Smooth muscle cell (in vitro differentiated cells): ENCODE data around the gene RGS3. TPM values are rescaled to one million over a fixed set of nuclear protein-coding genes. Genes with fewer than 3 reads are reported as not detected.

Source experiments
- DNase-seq: peaks from one replicate; lab custom pipeline; 2025; ENCODE audit not compliant: unreplicated experiment; lab: John Stamatoyannopoulos, UW
- H2AFZ ChIP-seq: fragments of 200-600 bp; sonication (generic); 2 replicates; pipeline ENCODE4 v1.6.0; 2016; ENCODE audit warnings: antibody characterized with exemption, low read depth, mild to moderate bottlenecking
- H3F3A ChIP-seq: fragments of 200-600 bp; sonication (generic); 2 replicates; pipeline ENCODE4 v1.6.0; 2017; ENCODE audit warnings: antibody characterized with exemption, low read depth
- H3K27ac ChIP-seq: fragments of 200-600 bp; sonication (generic); 2 replicates; pipeline ENCODE4 v1.5.1; 2016; ENCODE audit warnings: low read depth, mild to moderate bottlenecking
- H3K27me3 ChIP-seq: fragments of 200-600 bp; sonication (generic); 2 replicates; pipeline ENCODE4 v1.6.1; 2016; ENCODE audit warnings: low read depth, mild to moderate bottlenecking
- H3K36me3 ChIP-seq: fragments of 200-600 bp; sonication (generic); 2 replicates; pipeline ENCODE4 v1.5.1; 2016; ENCODE audit warnings: low read depth
- H3K4me1 ChIP-seq: fragments of 200-600 bp; sonication (generic); 2 replicates; pipeline ENCODE4 v1.5.1; 2016; ENCODE audit warnings: low read depth
- H3K4me2 ChIP-seq: fragments of 200-600 bp; sonication (generic); 2 replicates; pipeline ENCODE4 v1.6.0; 2016; ENCODE audit warnings: mild to moderate bottlenecking
- H3K4me3 ChIP-seq: fragments of 200-600 bp; sonication (generic); 2 replicates; pipeline ENCODE4 v1.5.1; 2016; ENCODE audit warnings: mild to moderate bottlenecking
- H3K79me2 ChIP-seq: fragments of 200-600 bp; sonication (generic); 2 replicates; pipeline ENCODE4 v1.6.0; 2016; ENCODE audit warnings: low read depth, mild to moderate bottlenecking
- H3K9ac ChIP-seq: fragments of 200-600 bp; sonication (generic); 2 replicates; pipeline ENCODE4 v1.6.0; 2016; ENCODE audit warnings: low read depth
- H3K9me3 ChIP-seq: fragments of 200-600 bp; sonication (generic); replicated peaks from 2 replicates; pipeline ENCODE4 v1.5.1; 2016; ENCODE audit warnings: low read depth
- H4K20me1 ChIP-seq: fragments of 200-600 bp; sonication (generic); 2 replicates; pipeline ENCODE4 v1.6.0; 2016; ENCODE audit warnings: low read depth
- CTCF ChIP-seq: fragments of 200-600 bp; sonication (generic); IDR thresholded peaks from 2 replicates; pipeline ENCODE4 v1.5.1; 2017; ENCODE audit warnings: borderline replicate concordance, mild to moderate bottlenecking, antibody characterized with exemption; ENCODE audit not compliant: insufficient read depth, poor library complexity, severe bottlenecking
- WGBS: methylation state at CpG from one replicate; pipeline ENCODE4 v1.1.7; 2016; ENCODE audit warnings: low lambda C conversion rate; 5-methylcytosine and 5-hydroxymethylcytosine counted together
- polyA plus RNA-seq: library from polyadenylated mRNA; unstranded; fragments of >200 nt; fragmentation: Nextera tagmentation; extraction: Ambion mirVana; gene quantifications from 2 replicates; pipeline ENCODE4 v1.2.1, GENCODE V29; 2016
- total RNA-seq: library from RNA; depleted of rRNA; stranded (reverse); fragments of >200 nt; gene quantifications from 2 replicates; pipeline ENCODE4 v1.2.3, GENCODE V29; 2014

The RGS3 gene
- total and polyA plus RNA-seq, 2 experiments from 2014 or later = 43.8 to 108 TPM

GRCh38 chr9:113476511-113476916 is 13.0 kb downstream of the RGS3 start:
- H3F3A ChIP-seq = no peaks in the 10 kb centered on the region
- no peak overlapping the region for H3K4me3 ChIP-seq
- WGBS = 89% methylated on average over 4 of the region's 4 CpGs
- no peak overlapping the region for H3K27ac ChIP-seq
- H2AFZ ChIP-seq = no peak overlapping the region
- no peaks in the 10 kb centered on the region for H3K79me2 ChIP-seq
- H3K4me1 ChIP-seq = no peaks in the 10 kb centered on the region
- H3K36me3 ChIP-seq = no peaks in the 10 kb centered on the region
- no peaks in the 10 kb centered on the region for H3K9me3 ChIP-seq
- H3K27me3 ChIP-seq = no peaks in the 10 kb centered on the region
- H4K20me1 ChIP-seq = no peaks in the 10 kb centered on the region
- no peak overlapping the region for H3K9ac ChIP-seq
- TF ChIP-seq CTCF = no peak
- DNase-seq = no peak
- H3K4me2 ChIP-seq = no peak overlapping the region

GRCh38 chr9:113477058-113477457 is 13.5 kb downstream of the RGS3 start:
- Histone ChIP-seq H3K4me2 (no peak overlapping the region), H3K79me2 (no peaks in the 10 kb centered on the region), H2AFZ (no peak overlapping the region), H3K9me3 (no peaks in the 10 kb centered on the region), H3K4me1 (no peaks in the 10 kb centered on the region), H3K4me3 (no peak overlapping the region), H4K20me1 (no peaks in the 10 kb centered on the region), H3K27ac (no peak overlapping the region), H3K36me3 (no peaks in the 10 kb centered on the region), H3K9ac (no peak overlapping the region), H3K27me3 (no peaks in the 10 kb centered on the region), H3F3A (no peaks in the 10 kb centered on the region)
- WGBS = 92% methylated on average over 4 of the region's 4 CpGs
- DNase-seq = no peak
- TF ChIP-seq CTCF = no peak

GRCh38 chr9:113477661-113478060 is 14.1 kb downstream of the RGS3 start:
- Histone ChIP-seq H3K79me2 (no peaks in the 10 kb centered on the region), H3F3A (no peaks in the 10 kb centered on the region), H3K4me2 (no peak overlapping the region), H3K4me1 (no peaks in the 10 kb centered on the region), H3K27me3 (no peaks in the 10 kb centered on the region), H3K4me3 (no peak overlapping the region), H3K27ac (no peak overlapping the region), H3K9me3 (no peaks in the 10 kb centered on the region), H2AFZ (no peak overlapping the region), H4K20me1 (no peaks in the 10 kb centered on the region), H3K9ac (no peak overlapping the region), H3K36me3 (no peaks in the 10 kb centered on the region)
- TF ChIP-seq CTCF = no peak
- no peak for DNase-seq
- 95% methylated on average over 5 of the region's 5 CpGs for WGBS

- H3K9me3 ChIP-seq = no peaks in the 10 kb centered on the region
- TF ChIP-seq CTCF = no peak
- no peaks in the 10 kb centered on the region for H3K4me1 ChIP-seq
- no peak for DNase-seq
- no peak overlapping the region for H3K4me2 ChIP-seq
- no peak overlapping the region for H3K27ac ChIP-seq
- no peak overlapping the region for H3K4me3 ChIP-seq
- H3K9ac ChIP-seq = no peak overlapping the region
- WGBS = 85% methylated on average over 7 of the region's 7 CpGs
- H3K79me2 ChIP-seq = no peaks in the 10 kb centered on the region
- H3K36me3 ChIP-seq = no peaks in the 10 kb centered on the region
- H4K20me1 ChIP-seq = no peaks in the 10 kb centered on the region
- no peak overlapping the region for H2AFZ ChIP-seq
- no peaks in the 10 kb centered on the region for H3K27me3 ChIP-seq
- H3F3A ChIP-seq = no peaks in the 10 kb centered on the region
These were observed 15.7 kb downstream of the RGS3 start for GRCh38 chr9:113479174-113479621.
